Immature natural killer cell (primary cell): ENCODE results near the gene CMTM8. TPM values are rescaled to one million over a fixed set of nuclear protein-coding genes. Genes with fewer than 3 reads are reported as not detected.
A peak's percentile ranks its signal among the peaks of the same experiment; 100 is the strongest.

Experiments used
- DNase-seq, 3 donors: peaks; one replicate each; pipeline ENCODE4 v3.0.0; 2022; ENCODE audit warnings: mixed read lengths in 1 of 3
- H3K27ac Mint-ChIP-seq, 6 donors: one replicate each; pipeline ENCODE4 v1.8.0; 2020; ENCODE audit warnings: mixed read lengths in 6 of 6, mild to moderate bottlenecking in 5 of 6, inconsistent platforms in 4 of 6, moderate library complexity in 3 of 6
- H3K27me3 Mint-ChIP-seq, 3 donors: one replicate each; pipeline ENCODE4 v1.8.0; 2020 to 2021; ENCODE audit warnings: low read depth in 3 of 3, mild to moderate bottlenecking in 3 of 3, mixed read lengths in 3 of 3, moderate library complexity in 3 of 3, inconsistent platforms in 1 of 3
- H3K36me3 Mint-ChIP-seq, 3 donors: one replicate each; pipeline ENCODE4 v1.8.0; 2020; ENCODE audit warnings: mixed read lengths in 3 of 3, inconsistent platforms in 2 of 3, mild to moderate bottlenecking in 2 of 3
- H3K4me1 Mint-ChIP-seq, 2 donors: one replicate each; pipeline ENCODE4 v1.8.0; 2020; ENCODE audit warnings: inconsistent platforms in 2 of 2, mild to moderate bottlenecking in 2 of 2, mixed read lengths in 2 of 2, moderate library complexity in 1 of 2
- H3K4me3 Mint-ChIP-seq, 5 donors: one replicate each; pipeline ENCODE4 v1.8.0; 2020; ENCODE audit warnings: mild to moderate bottlenecking in 5 of 5, mixed read lengths in 5 of 5, inconsistent platforms in 3 of 5, moderate library complexity in 3 of 5
- H3K9me3 Mint-ChIP-seq, 6 donors: one replicate each; pipeline ENCODE4 v1.8.0; 2020; ENCODE audit warnings: mild to moderate bottlenecking in 6 of 6, mixed read lengths in 6 of 6, inconsistent platforms in 4 of 6, moderate library complexity in 3 of 6
- polyA plus RNA-seq, 3 donors: library from polyadenylated mRNA; unstranded; fragments of 300-500 nt; fragmentation: Illumina TruSeq; gene quantifications; one replicate each; pipeline ENCODE4 v1.2.3, GENCODE V29; 2021

CMTM8 gene
- polyA plus RNA-seq, 3 donors from 2014 or later: 1.8 to 2.0 TPM; not detected in 1

GRCh38 chr3:32404714-32405113 is 166.2 kb downstream of the CMTM8 start:
- Mint-ChIP-seq H3K9me3 (peaks cover 0 to 2% (median 0%) of the 10 kb centered on the region in 6 donors), H3K4me1 (peaks cover 12 to 18% of the 10 kb centered on the region in 2 donors), H3K4me3 (no peak overlapping the region), H3K27ac (peak overlapping the region in 1 of 6 donors; percentile 20), H3K36me3 (no peaks in the 10 kb centered on the region), H3K27me3 (no peaks in the 10 kb centered on the region)
- no peak for DNase-seq

- H3K27ac Mint-ChIP-seq: peak overlapping the region in 1 of 6 donors; percentile 20
- no peak overlapping the region for H3K4me3 Mint-ChIP-seq
- H3K27me3 Mint-ChIP-seq: no peaks in the 10 kb centered on the region
- DNase-seq: no peak
- peaks cover 12 to 18% of the 10 kb centered on the region in 2 donors for H3K4me1 Mint-ChIP-seq
- no peaks in the 10 kb centered on the region for H3K36me3 Mint-ChIP-seq
- peaks cover 0 to 2% (median 0%) of the 10 kb centered on the region in 6 donors for H3K9me3 Mint-ChIP-seq
Observed at GRCh38 chr3:32405155-32405554, 166.7 kb downstream of the CMTM8 start.

- Mint-ChIP-seq H3K27ac (no peak overlapping the region), H3K4me3 (no peak overlapping the region), H3K27me3 (no peaks in the 10 kb centered on the region), H3K4me1 (peaks cover 13 to 14% of the 10 kb centered on the region in 2 donors), H3K36me3 (no peaks in the 10 kb centered on the region), H3K9me3 (peaks cover 0 to 2% (median 0%) of the 10 kb centered on the region in 6 donors)
- DNase-seq: no peak
Observed at GRCh38 chr3:32405711-32406323, 167.3 kb downstream of the CMTM8 start.

- H3K27ac Mint-ChIP-seq: no peak overlapping the region
- H3K9me3 Mint-ChIP-seq: peaks cover 0 to 2% (median 0%) of the 10 kb centered on the region in 6 donors
- H3K36me3 Mint-ChIP-seq: no peaks in the 10 kb centered on the region
- no peak overlapping the region for H3K4me3 Mint-ChIP-seq
- no peak for DNase-seq
- H3K4me1 Mint-ChIP-seq: peaks cover 10 to 15% of the 10 kb centered on the region in 2 donors
- H3K27me3 Mint-ChIP-seq: no peaks in the 10 kb centered on the region
Observed at GRCh38 chr3:32406486-32407408, 168.3 kb downstream of the CMTM8 start.

- no peak for DNase-seq
- Mint-ChIP-seq H3K36me3 (peaks cover 0 to 4% (median 0%) of the 10 kb centered on the region in 3 donors), H3K4me1 (peaks cover 35 to 41% of the 10 kb centered on the region in 2 donors), H3K9me3 (no peaks in the 10 kb centered on the region), H3K4me3 (no peak overlapping the region), H3K27me3 (no peaks in the 10 kb centered on the region), H3K27ac (peak overlapping the region in 1 of 6 donors; percentile 19)
Observed at GRCh38 chr3:32410367-32411246, 172.1 kb downstream of the CMTM8 start.

- Mint-ChIP-seq H3K27ac (peak overlapping the region in 3 of 6 donors; percentile 33 to 52 (median 47)), H3K4me3 (peak overlapping the region in 3 of 5 donors; percentile 39 to 48 (median 44)), H3K27me3 (no peaks in the 10 kb centered on the region), H3K9me3 (no peaks in the 10 kb centered on the region), H3K4me1 (peaks cover 40 to 47% of the 10 kb centered on the region in 2 donors), H3K36me3 (peaks cover 0 to 4% (median 0%) of the 10 kb centered on the region in 3 donors)
- no peak for DNase-seq
Observed at GRCh38 chr3:32411442-32411841, 173.0 kb downstream of the CMTM8 start.

- H3K9me3 Mint-ChIP-seq: no peaks in the 10 kb centered on the region
- no peak overlapping the region for H3K4me3 Mint-ChIP-seq
- no peak for DNase-seq
- no peaks in the 10 kb centered on the region for H3K27me3 Mint-ChIP-seq
- H3K4me1 Mint-ChIP-seq: peaks cover 40 to 47% of the 10 kb centered on the region in 2 donors
- H3K36me3 Mint-ChIP-seq: peaks cover 0 to 4% (median 0%) of the 10 kb centered on the region in 3 donors
- H3K27ac Mint-ChIP-seq: no peak overlapping the region
Observed at GRCh38 chr3:32412887-32413286, 174.4 kb downstream of the CMTM8 start.

GRCh38 chr3:32413845-32414521 is 175.5 kb downstream of the CMTM8 start:
- H3K9me3 Mint-ChIP-seq: no peaks in the 10 kb centered on the region
- no peak for DNase-seq
- H3K4me3 Mint-ChIP-seq: peak overlapping the region in 3 of 5 donors; percentile 55 to 72 (median 62)
- peaks cover 0 to 5% (median 0%) of the 10 kb centered on the region in 3 donors for H3K36me3 Mint-ChIP-seq
- peaks cover 40 to 47% of the 10 kb centered on the region in 2 donors for H3K4me1 Mint-ChIP-seq
- H3K27me3 Mint-ChIP-seq: no peaks in the 10 kb centered on the region
- H3K27ac Mint-ChIP-seq: peak overlapping the region; percentile 79 to 91 (median 84)

GRCh38 chr3:32414522-32415202 is 176.2 kb downstream of the CMTM8 start:
- peak in 2 of 3 donors; percentile 34 to 40 for DNase-seq
- no peaks in the 10 kb centered on the region for H3K9me3 Mint-ChIP-seq
- H3K27me3 Mint-ChIP-seq: no peaks in the 10 kb centered on the region
- peaks cover 40 to 47% of the 10 kb centered on the region in 2 donors for H3K4me1 Mint-ChIP-seq
- peak overlapping the region; percentile 79 to 91 (median 84) for H3K27ac Mint-ChIP-seq
- H3K4me3 Mint-ChIP-seq: peak overlapping the region; percentile 47 to 72 (median 62)
- peaks cover 0 to 11% (median 0%) of the 10 kb centered on the region in 3 donors for H3K36me3 Mint-ChIP-seq

- no peak for DNase-seq
- H3K4me1 Mint-ChIP-seq: peaks cover 45 to 58% of the 10 kb centered on the region in 2 donors
- peak overlapping the region in 1 of 5 donors; percentile 36 for H3K4me3 Mint-ChIP-seq
- peak overlapping the region in 5 of 6 donors; percentile 31 to 81 (median 65) for H3K27ac Mint-ChIP-seq
- H3K36me3 Mint-ChIP-seq: peaks cover 0 to 6% (median 0%) of the 10 kb centered on the region in 3 donors
- H3K27me3 Mint-ChIP-seq: peaks cover 0 to 2% (median 0%) of the 10 kb centered on the region in 3 donors
- H3K9me3 Mint-ChIP-seq: no peaks in the 10 kb centered on the region
Observed at GRCh38 chr3:32419742-32420125, 181.3 kb downstream of the CMTM8 start.
